WERI-Rb-1 (cell line): Measurements from ENCODE around the gene LSR.

ENCODE experiments used
- DNase-seq: peaks from one replicate; pipeline ENCODE4 v3.0.0-alpha.2; 2020
- H3K27ac ChIP-seq: fragments of 250-450 bp; sonication (Bioruptor Pico); 2 replicates; pipeline ENCODE4 v1.5.1; 2020; ENCODE audit warnings: mild to moderate bottlenecking, moderate library complexity
- H3K27me3 ChIP-seq: fragments of 250-450 bp; sonication (Bioruptor Pico); 2 replicates; pipeline ENCODE4 v1.5.1; 2021; ENCODE audit warnings: mild to moderate bottlenecking, low read depth, moderate library complexity; ENCODE audit not compliant: insufficient read depth, severe bottlenecking
- H3K36me3 ChIP-seq: fragments of 250-450 bp; sonication (Bioruptor Pico); 2 replicates; pipeline ENCODE4 v1.5.1; 2020; ENCODE audit warnings: mild to moderate bottlenecking, moderate library complexity
- H3K4me3 ChIP-seq: 2 replicates; pipeline ENCODE4 v1.5.1; 2011; ENCODE audit warnings: low read depth, mild to moderate bottlenecking, control low read depth, low read length
- H3K9me3 ChIP-seq: fragments of 250-450 bp; sonication (Bioruptor Pico); 2 replicates; pipeline ENCODE4 v1.5.1; 2021; ENCODE audit warnings: mild to moderate bottlenecking, moderate library complexity; ENCODE audit not compliant: severe bottlenecking
- CTCF ChIP-seq: IDR thresholded peaks from 2 replicates; pipeline ENCODE4 v1.5.1; 2011; ENCODE audit warnings: low read depth, mild to moderate bottlenecking, control low read depth, inconsistent platforms, low read length

The LSR gene

GRCh38 chr19:35292421-35293362 lies 43.9 kb downstream of the LSR start:
- TF ChIP-seq CTCF = no peak
- no peak for DNase-seq
- no peak overlapping the region for H3K4me3 ChIP-seq
- H3K27ac ChIP-seq = no peak overlapping the region
- H3K36me3 ChIP-seq = no peaks in the 10 kb centered on the region
- H3K27me3 ChIP-seq = no peaks in the 10 kb centered on the region
- no peaks in the 10 kb centered on the region for H3K9me3 ChIP-seq

GRCh38 chr19:35293363-35293739 lies 44.5 kb downstream of the LSR start:
- TF ChIP-seq CTCF = no peak
- DNase-seq = no peak

GRCh38 chr19:35293808-35294207 lies 45.0 kb downstream of the LSR start:
- no peak for TF ChIP-seq CTCF
- Histone ChIP-seq H3K9me3 (no peaks in the 10 kb centered on the region), H3K4me3 (no peak overlapping the region), H3K27ac (no peak overlapping the region), H3K27me3 (no peaks in the 10 kb centered on the region), H3K36me3 (no peaks in the 10 kb centered on the region)
- DNase-seq = no peak

More at GRCh38 chr19:35293363-35293739, 44.5 kb downstream of the LSR start:
- Histone ChIP-seq H3K27me3 (no peaks in the 10 kb centered on the region), H3K4me3 (no peak overlapping the region), H3K36me3 (no peaks in the 10 kb centered on the region), H3K9me3 (no peaks in the 10 kb centered on the region), H3K27ac (no peak overlapping the region)

GRCh38 chr19:35294328-35294727 lies 45.5 kb downstream of the LSR start:
- no peak overlapping the region for H3K4me3 ChIP-seq
- no peak overlapping the region for H3K27ac ChIP-seq
- DNase-seq = no peak
- no peaks in the 10 kb centered on the region for H3K9me3 ChIP-seq
- H3K27me3 ChIP-seq = no peaks in the 10 kb centered on the region
- no peaks in the 10 kb centered on the region for H3K36me3 ChIP-seq
- TF ChIP-seq CTCF = no peak

GRCh38 chr19:35294859-35295791 lies 46.3 kb downstream of the LSR start:
- no peaks in the 10 kb centered on the region for H3K27me3 ChIP-seq
- H3K4me3 ChIP-seq = no peak overlapping the region
- no peak for TF ChIP-seq CTCF
- H3K9me3 ChIP-seq = no peaks in the 10 kb centered on the region
- H3K27ac ChIP-seq = no peak overlapping the region
- no peak for DNase-seq
- no peaks in the 10 kb centered on the region for H3K36me3 ChIP-seq
